HG03066 (cell line): Measurements from ENCODE around the gene CIB2.

Source experiments
- ATAC-seq: cut with Tn5 transposase; IDR thresholded peaks from one replicate; pipeline ENCODE4 v1.9.1; 2021; ENCODE audit warnings: low read depth; ENCODE audit not compliant: unreplicated experiment

CIB2 gene

DNA sequence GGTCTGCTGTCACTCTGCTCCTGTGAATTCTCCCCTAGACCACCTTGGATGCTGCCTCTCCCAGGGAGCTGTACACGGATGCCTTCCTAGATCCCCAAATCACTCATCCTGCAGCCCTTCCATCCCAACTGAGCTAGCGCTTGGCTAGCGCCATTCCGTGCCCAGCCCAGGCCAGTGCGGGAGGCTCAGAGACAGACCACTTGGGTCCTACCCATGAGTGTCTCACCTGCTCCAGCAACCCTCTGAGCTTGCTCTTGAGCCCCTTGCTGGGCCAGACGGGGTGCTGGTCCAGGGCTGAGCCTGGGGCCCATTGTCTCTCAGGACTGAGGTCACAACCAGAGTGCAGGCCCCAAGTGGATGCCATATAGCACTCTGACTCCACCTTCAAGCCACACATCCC, 21.1 kb downstream of the CIB2 start:
- no peak for ATAC-seq

DNA sequence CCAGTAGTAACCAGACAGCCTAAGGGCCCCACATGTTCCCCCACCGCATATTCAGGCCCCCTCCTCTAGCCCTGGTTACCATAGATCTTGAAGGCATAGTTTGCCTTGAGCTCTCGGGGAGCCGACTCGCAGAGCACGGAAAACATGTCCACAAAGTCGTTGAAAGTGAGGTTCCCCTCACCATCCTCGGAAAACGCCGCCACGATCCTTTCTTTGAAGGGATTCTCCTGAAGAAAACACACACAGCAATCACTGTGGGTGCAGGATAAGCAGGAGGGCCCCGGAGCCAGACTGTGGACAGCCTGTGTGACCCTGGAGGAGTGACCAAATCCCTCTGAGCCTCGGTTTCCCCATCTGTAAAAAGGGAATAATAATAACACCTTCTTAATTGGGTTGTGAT, 22.1 kb downstream of the CIB2 start:
- no peak for ATAC-seq

- no peak for ATAC-seq
Observed at GRCh38 chr15:78108300-78109084, 22.8 kb downstream of the CIB2 start.

DNA sequence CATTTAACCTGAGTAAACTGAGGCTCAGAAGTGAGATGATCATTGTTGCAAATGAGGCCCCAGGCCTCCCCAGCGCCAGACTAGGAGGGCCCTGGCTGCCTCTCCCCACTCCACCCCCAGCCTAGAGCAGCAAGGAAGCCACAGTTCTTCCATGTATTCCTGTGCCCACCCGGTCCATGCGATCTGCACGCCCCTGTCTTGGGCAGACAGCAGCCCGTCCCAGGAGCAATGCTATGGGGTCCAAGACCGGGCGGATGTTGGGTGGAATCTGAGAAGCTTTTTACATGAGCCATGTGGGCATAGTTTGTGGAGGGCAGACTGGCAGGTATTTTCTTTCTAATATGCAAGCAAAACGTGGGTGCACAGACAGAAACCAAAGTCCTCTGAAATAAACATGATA, 23.8 kb downstream of the CIB2 start:
- ATAC-seq, result no peak

DNA sequence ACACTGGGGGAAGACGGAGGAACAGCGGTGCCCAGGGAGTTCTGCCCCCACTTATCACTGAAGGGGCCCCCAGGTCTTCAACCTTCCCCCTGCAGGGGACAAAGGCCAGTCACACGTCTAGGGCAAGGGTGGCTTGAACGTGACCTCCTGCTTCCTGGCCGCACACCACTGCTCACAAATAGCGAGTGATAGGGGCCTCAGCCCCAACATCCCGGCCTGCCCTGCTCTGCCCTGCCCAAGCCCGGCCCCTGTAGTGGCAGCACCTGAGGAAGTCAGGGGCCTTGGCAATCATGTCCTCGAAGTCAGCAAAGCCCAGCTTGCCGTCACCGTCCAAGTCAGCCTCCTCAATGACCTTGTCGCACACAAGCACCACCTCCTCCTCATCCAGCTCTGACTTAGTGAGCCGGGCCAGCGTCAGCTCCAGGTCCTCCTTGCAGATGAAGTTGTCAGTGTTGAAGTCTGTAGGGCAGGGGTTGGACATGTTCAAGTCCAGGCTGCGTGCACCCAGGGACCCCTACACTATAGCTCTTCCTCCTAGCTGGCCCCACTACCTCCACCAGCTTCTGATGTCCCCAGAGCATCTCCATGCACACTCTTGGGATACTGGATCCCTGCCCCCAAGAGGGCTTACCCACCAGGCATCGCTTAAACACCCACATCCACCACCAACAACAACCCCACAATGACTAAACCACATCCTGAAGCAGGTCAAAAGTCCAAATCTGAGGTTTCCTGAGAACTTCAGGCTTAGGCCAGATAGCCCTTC, 25.6 kb downstream of the CIB2 start:
- ATAC-seq, result no peak

GRCh38 chr15:78104566-78105475, 26.4 kb downstream of the CIB2 start:
- ATAC-seq, result no peak

- peak; percentile 12 for ATAC-seq
Observed at GRCh38 chr15:78104119-78104479, 27.1 kb downstream of the CIB2 start.

- peak; percentile 82 for ATAC-seq
Observed at GRCh38 chr15:78103406-78104118, 27.7 kb downstream of the CIB2 start.

DNA sequence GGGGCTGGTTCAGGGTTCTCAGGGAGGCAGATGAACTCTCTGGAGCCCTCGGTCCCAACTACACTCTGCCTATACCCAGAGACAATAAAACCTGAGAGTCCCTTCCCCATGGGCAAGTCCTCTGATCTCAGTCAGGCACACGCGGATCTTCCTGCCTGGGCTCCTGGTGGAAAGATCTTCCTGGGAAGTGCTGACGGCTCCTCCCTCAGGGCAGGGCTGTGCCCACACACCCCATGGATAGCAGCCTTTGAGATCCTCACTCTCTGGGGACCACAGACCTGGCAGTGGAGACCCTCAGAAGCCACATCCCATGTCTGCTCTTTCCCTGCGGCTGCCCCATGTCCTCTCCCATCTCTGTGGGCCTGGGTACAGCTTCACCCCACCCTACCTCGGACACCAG, 28.5 kb downstream of the CIB2 start:
- ATAC-seq, result no peak

- ATAC-seq, result no peak
Observed at GRCh38 chr15:78102211-78102610, 29.0 kb downstream of the CIB2 start.

- ATAC-seq, result no peak
Observed at GRCh38 chr15:78101423-78102105, 29.7 kb downstream of the CIB2 start.

- no peak for ATAC-seq
Observed at GRCh38 chr15:78100886-78101285, 30.4 kb downstream of the CIB2 start.

GRCh38 chr15:78098131-78098755, 33.0 kb downstream of the CIB2 start:
- no peak for ATAC-seq

DNA sequence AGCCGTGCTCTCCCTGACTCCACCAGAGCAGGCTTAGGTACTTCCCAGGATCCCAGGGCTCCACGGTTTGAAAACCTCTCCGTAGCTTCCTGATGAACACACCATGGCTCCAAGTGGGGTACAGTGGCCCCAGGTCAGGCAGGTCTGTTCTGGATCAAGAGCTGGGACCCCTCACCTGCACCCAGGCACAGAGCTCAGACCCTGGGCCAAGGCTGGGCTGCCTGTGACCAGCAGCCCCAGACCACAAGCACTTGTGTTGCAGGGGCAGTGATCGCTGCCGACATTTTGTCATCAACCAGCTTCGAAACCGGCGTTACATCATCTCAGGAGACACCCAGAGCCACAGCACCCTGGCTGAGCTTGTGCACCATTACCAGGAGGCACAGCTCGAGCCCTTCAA, 33.6 kb downstream of the CIB2 start:
- ATAC-seq, result no peak

- ATAC-seq, result no peak
Observed at GRCh38 chr15:78093242-78094020, 37.8 kb downstream of the CIB2 start.

GRCh38 chr15:78092261-78093041, 38.8 kb downstream of the CIB2 start, which contains the start of gene SH2D7:
TSS of gene SH2D7 (plus strand) at chr15:78092561. CDS start at chr15:78092585, 24 bp downstream.
- ATAC-seq, result no peak

DNA sequence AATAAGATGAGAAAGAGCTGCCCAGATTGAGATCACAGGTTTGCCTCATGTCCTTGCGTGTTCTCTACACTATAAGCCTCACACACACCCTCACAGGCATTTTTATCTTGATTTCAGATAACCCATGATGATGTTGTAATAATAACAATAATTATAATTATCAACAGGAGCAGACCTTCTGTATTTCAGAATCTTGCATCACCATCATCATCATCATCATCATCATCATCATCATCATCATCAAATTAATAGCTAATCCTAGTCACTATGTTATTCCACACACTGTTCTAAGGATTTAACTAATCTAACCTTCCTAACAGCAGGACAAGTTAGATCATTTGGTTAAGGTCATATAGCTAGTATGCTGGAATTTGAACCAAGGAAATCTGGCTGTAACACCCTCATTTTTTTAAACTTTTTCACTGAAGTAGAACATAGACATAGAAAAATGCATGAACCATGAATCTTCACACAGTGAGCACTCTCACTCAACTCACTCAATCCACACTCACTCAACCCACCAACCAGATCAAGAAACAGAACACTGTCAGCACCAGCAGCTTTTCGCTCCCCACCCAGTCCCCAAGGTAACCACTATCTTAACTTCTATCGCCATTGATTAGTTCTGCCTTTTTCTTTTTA, 40.7 kb downstream of the CIB2 start:
- no peak for ATAC-seq

- ATAC-seq, result no peak
Observed at GRCh38 chr15:78088773-78089080, 42.5 kb downstream of the CIB2 start.
